CD4-positive, alpha-beta memory T cell (primary cell): Measurements from ENCODE around the gene MCF2L2. TPM values are rescaled to one million over a fixed set of nuclear protein-coding genes. Genes with fewer than 3 reads are reported as not detected.
A peak's percentile ranks its signal among the peaks of the same experiment; 100 is the strongest.

ENCODE experiments used
- CTCF ChIA-PET: fragments of 350-600 bp; sonication (Branson Sonifier 250); formaldehyde crosslinking; loops from one replicate; lab custom pipeline; 2021; ENCODE audit warnings: inconsistent platforms; ENCODE audit not compliant: partially characterized antibody; lab: Charles Lee
- POLR2A ChIA-PET: fragments of 350-600 bp; sonication (Branson Sonifier 250); formaldehyde crosslinking; loops from one replicate; lab custom pipeline; 2021; ENCODE audit not compliant: partially characterized antibody; lab: Charles Lee
- DNase-seq, 5 donors: peaks; one replicate each; pipeline versions ENCODE4 v3.0.0 to v3.0.0-alpha.2; 2020 to 2022; ENCODE audit warnings: mixed read lengths in 1 of 5
- H3K27ac ChIP-seq: one replicate; pipeline ENCODE4 v1.7.0; 2013; ENCODE audit warnings: low read depth, low read length
- H3K27me3 ChIP-seq: 2 replicates; pipeline ENCODE4 v1.7.0; 2013; ENCODE audit warnings: mild to moderate bottlenecking, low read length, moderate library complexity; ENCODE audit not compliant: insufficient read depth
- H3K36me3 ChIP-seq: 2 replicates; pipeline ENCODE4 v1.7.0; 2013; ENCODE audit warnings: mild to moderate bottlenecking, low read length, moderate library complexity; ENCODE audit not compliant: insufficient read depth
- H3K4me1 ChIP-seq: 2 replicates; pipeline ENCODE4 v1.7.0; 2013; ENCODE audit warnings: mild to moderate bottlenecking, low read length, moderate library complexity; ENCODE audit not compliant: insufficient read depth
- H3K4me3 ChIP-seq, 2 donors: one replicate each; pipeline ENCODE4 v1.7.0; 2013; ENCODE audit warnings: low read length in 2 of 2, mild to moderate bottlenecking in 1 of 2
- H3K9me3 ChIP-seq, 2 donors: one replicate each; pipeline ENCODE4 v1.7.0; 2013; ENCODE audit warnings: low read length in 2 of 2, control low read depth in 1 of 2; ENCODE audit not compliant: control insufficient read depth in 1 of 2
- H3K27ac Mint-ChIP-seq, 7 donors: one replicate each; pipeline ENCODE4 v1.8.0; 2020 to 2021; ENCODE audit warnings: mixed read lengths in 7 of 7, mild to moderate bottlenecking in 6 of 7, inconsistent platforms in 3 of 7, moderate library complexity in 3 of 7
- H3K27me3 Mint-ChIP-seq, 2 donors: one replicate each; pipeline ENCODE4 v1.8.0; 2020 to 2021; ENCODE audit warnings: mixed read lengths in 2 of 2
- H3K36me3 Mint-ChIP-seq, 2 donors: one replicate each; pipeline ENCODE4 v1.8.0; 2020 to 2021; ENCODE audit warnings: mixed read lengths in 2 of 2, inconsistent platforms in 1 of 2, mild to moderate bottlenecking in 1 of 2
- H3K4me1 Mint-ChIP-seq, 4 donors: one replicate each; pipeline ENCODE4 v1.8.0; 2020 to 2021; ENCODE audit warnings: mixed read lengths in 4 of 4, mild to moderate bottlenecking in 1 of 4
- H3K4me3 Mint-ChIP-seq, 8 donors: one replicate each; pipeline ENCODE4 v1.8.0; 2020 to 2021; ENCODE audit warnings: mixed read lengths in 8 of 8, mild to moderate bottlenecking in 7 of 8, moderate library complexity in 6 of 8, inconsistent platforms in 3 of 8
- H3K9me3 Mint-ChIP-seq, 8 donors: one replicate each; pipeline ENCODE4 v1.8.0; 2020 to 2021; ENCODE audit warnings: mixed read lengths in 8 of 8, mild to moderate bottlenecking in 5 of 8, inconsistent platforms in 3 of 8, moderate library complexity in 1 of 8
- intact Hi-C: fragments of 100-400 bp; cut with micrococcal nuclease; formaldehyde crosslinking; loops from one replicate; pipeline ENCODE4 v1.15.1; 2023
- polyA plus RNA-seq, 2 donors: library from polyadenylated mRNA; unstranded; fragments of 300-500 nt; fragmentation: Illumina TruSeq; gene quantifications; one replicate each; pipeline ENCODE4 v1.2.3, GENCODE V29; 2021
- total RNA-seq, 2 experiments: library from RNA; stranded (reverse); gene quantifications; one replicate each; pipeline ENCODE4 v1.2.3, GENCODE V29; 2021

MCF2L2 gene
- total and polyA plus RNA-seq, 4 experiments from 2014 or later: 0.37 to 7.3 (median 5.1) TPM

GRCh38 chr3:183252118-183252782, 176.2 kb downstream of the MCF2L2 start:
- ChIA-PET POLR2A (no interaction called here), CTCF (interaction anchor here (1.4 kb wide), 1 partner anchor 515 kb away, joined by 5 read pairs; no protein-coding TSS in a partner anchor)
- intact Hi-C loops: no loop called here
- H3K9me3 ChIP-seq: no peaks in the 10 kb centered on the region
- no peaks in the 10 kb centered on the region for H3K4me1 ChIP-seq
- Mint-ChIP-seq H3K36me3 (peaks cover 0 to 3% of the 10 kb centered on the region in 2 donors), H3K27ac (peak overlapping the region in 1 of 7 donors; percentile 54), H3K4me3 (peak overlapping the region in 7 of 8 donors; percentile 49 to 77 (median 75)), H3K9me3 (peaks cover 0 to 4% (median 0%) of the 10 kb centered on the region in 8 donors), H3K4me1 (peaks cover 5 to 14% (median 9%) of the 10 kb centered on the region in 4 donors), H3K27me3 (peaks cover 20 to 24% of the 10 kb centered on the region in 2 donors)
- no peaks in the 10 kb centered on the region for H3K36me3 ChIP-seq
- no peak overlapping the region for H3K4me3 ChIP-seq
- H3K27ac ChIP-seq: no peak overlapping the region
- H3K27me3 ChIP-seq: no peaks in the 10 kb centered on the region
- no peak for DNase-seq

GRCh38 chr3:183249006-183249718, 179.3 kb downstream of the MCF2L2 start:
- Mint-ChIP-seq H3K9me3 (peaks cover 0 to 4% (median under 1%) of the 10 kb centered on the region in 8 donors), H3K27ac (peak overlapping the region in 1 of 7 donors; percentile 73), H3K4me1 (peaks cover 3 to 6% (median 5%) of the 10 kb centered on the region in 4 donors), H3K27me3 (peaks cover 6 to 7% of the 10 kb centered on the region in 2 donors), H3K36me3 (peaks cover 0 to 14% of the 10 kb centered on the region in 2 donors), H3K4me3 (no peak overlapping the region)
- Histone ChIP-seq H3K27ac (no peak overlapping the region), H3K36me3 (no peaks in the 10 kb centered on the region), H3K9me3 (no peaks in the 10 kb centered on the region), H3K4me3 (no peak overlapping the region), H3K4me1 (no peaks in the 10 kb centered on the region), H3K27me3 (no peaks in the 10 kb centered on the region)
- intact Hi-C loops: no loop called here
- POLR2A ChIA-PET: no interaction called here
- CTCF ChIA-PET: no interaction called here
- no peak for DNase-seq

- Mint-ChIP-seq H3K9me3 (peaks cover 2 to 21% (median 13%) of the 10 kb centered on the region in 8 donors), H3K27me3 (peaks cover 2% of the 10 kb centered on the region in 2 donors), H3K36me3 (peaks cover 6 to 30% of the 10 kb centered on the region in 2 donors), H3K4me3 (no peak overlapping the region), H3K4me1 (no peaks in the 10 kb centered on the region), H3K27ac (no peak overlapping the region)
- Histone ChIP-seq H3K27ac (no peak overlapping the region), H3K36me3 (no peaks in the 10 kb centered on the region), H3K4me1 (no peaks in the 10 kb centered on the region), H3K4me3 (no peak overlapping the region), H3K9me3 (peaks cover 5 to 6% of the 10 kb centered on the region in 2 donors), H3K27me3 (no peaks in the 10 kb centered on the region)
- ChIA-PET POLR2A (no interaction called here), CTCF (no interaction called here)
- intact Hi-C loops: no loop called here
- DNase-seq: no peak
These were observed 181.3 kb downstream of the MCF2L2 start for GRCh38 chr3:183247011-183247589.

GRCh38 chr3:183244981-183245476, 183.4 kb downstream of the MCF2L2 start:
- H3K36me3 Mint-ChIP-seq: peaks cover 15 to 42% of the 10 kb centered on the region in 2 donors
- no peak overlapping the region for H3K4me3 Mint-ChIP-seq
- peaks cover 2 to 3% of the 10 kb centered on the region in 2 donors for H3K27me3 Mint-ChIP-seq
- H3K9me3 ChIP-seq: peaks cover 6% of the 10 kb centered on the region in 2 donors
- POLR2A ChIA-PET: no interaction called here
- H3K4me1 Mint-ChIP-seq: no peaks in the 10 kb centered on the region
- H3K36me3 ChIP-seq: no peaks in the 10 kb centered on the region
- H3K27ac Mint-ChIP-seq: no peak overlapping the region
- intact Hi-C loops: no loop called here
- H3K9me3 Mint-ChIP-seq: peaks cover 2 to 32% (median 22%) of the 10 kb centered on the region in 8 donors
- H3K27ac ChIP-seq: no peak overlapping the region
- H3K4me3 ChIP-seq: no peak overlapping the region
- CTCF ChIA-PET: no interaction called here
- no peak for DNase-seq
- H3K4me1 ChIP-seq: no peaks in the 10 kb centered on the region
- H3K27me3 ChIP-seq: no peaks in the 10 kb centered on the region

GRCh38 chr3:183244219-183244618, 184.2 kb downstream of the MCF2L2 start:
- no peaks in the 10 kb centered on the region for H3K4me1 Mint-ChIP-seq
- Histone ChIP-seq H3K36me3 (no peaks in the 10 kb centered on the region), H3K27ac (no peak overlapping the region), H3K27me3 (no peaks in the 10 kb centered on the region), H3K9me3 (peaks cover 6% of the 10 kb centered on the region in 2 donors), H3K4me3 (no peak overlapping the region), H3K4me1 (no peaks in the 10 kb centered on the region)
- intact Hi-C loops: no loop called here
- H3K27ac Mint-ChIP-seq: no peak overlapping the region
- peaks cover 2 to 32% (median 24%) of the 10 kb centered on the region in 8 donors for H3K9me3 Mint-ChIP-seq
- H3K27me3 Mint-ChIP-seq: peaks cover 2 to 4% of the 10 kb centered on the region in 2 donors
- H3K36me3 Mint-ChIP-seq: peaks cover 15 to 42% of the 10 kb centered on the region in 2 donors
- ChIA-PET POLR2A (no interaction called here), CTCF (no interaction called here)
- no peak overlapping the region for H3K4me3 Mint-ChIP-seq
- no peak for DNase-seq

GRCh38 chr3:183242431-183242830, 186.0 kb downstream of the MCF2L2 start:
- H3K4me3 ChIP-seq: no peak overlapping the region

GRCh38 chr3:183239046-183239445, 189.4 kb downstream of the MCF2L2 start:
- Mint-ChIP-seq H3K27me3 (peaks cover 2 to 4% of the 10 kb centered on the region in 2 donors), H3K36me3 (peaks cover 15 to 28% of the 10 kb centered on the region in 2 donors), H3K27ac (no peak overlapping the region), H3K4me1 (no peaks in the 10 kb centered on the region), H3K9me3 (peaks cover 0 to 27% (median 22%) of the 10 kb centered on the region in 8 donors), H3K4me3 (no peak overlapping the region)
- no peak for DNase-seq
- intact Hi-C loops: no loop called here
- Histone ChIP-seq H3K4me3 (no peak overlapping the region), H3K27ac (no peak overlapping the region), H3K36me3 (no peaks in the 10 kb centered on the region), H3K9me3 (peaks cover 6% of the 10 kb centered on the region in 2 donors), H3K4me1 (no peaks in the 10 kb centered on the region), H3K27me3 (no peaks in the 10 kb centered on the region)
- CTCF ChIA-PET: interaction anchor here (0.7 kb wide), 1 partner anchor 53 kb away, joined by 4 read pairs; no protein-coding TSS in a partner anchor
- POLR2A ChIA-PET: no interaction called here

More at GRCh38 chr3:183242431-183242830, 186.0 kb downstream of the MCF2L2 start:
- intact Hi-C loops: no loop called here
- peaks cover 2 to 4% of the 10 kb centered on the region in 2 donors for H3K27me3 Mint-ChIP-seq
- no peak for DNase-seq
- no peaks in the 10 kb centered on the region for H3K36me3 ChIP-seq
- no peaks in the 10 kb centered on the region for H3K4me1 Mint-ChIP-seq
- H3K9me3 Mint-ChIP-seq: peaks cover 2 to 32% (median 24%) of the 10 kb centered on the region in 8 donors
- peaks cover 15 to 42% of the 10 kb centered on the region in 2 donors for H3K36me3 Mint-ChIP-seq
- no peak overlapping the region for H3K27ac Mint-ChIP-seq
- POLR2A ChIA-PET: no interaction called here
- CTCF ChIA-PET: no interaction called here
- no peak overlapping the region for H3K4me3 Mint-ChIP-seq
- no peak overlapping the region for H3K27ac ChIP-seq
- H3K9me3 ChIP-seq: peaks cover 6% of the 10 kb centered on the region in 2 donors
- no peaks in the 10 kb centered on the region for H3K4me1 ChIP-seq
- no peaks in the 10 kb centered on the region for H3K27me3 ChIP-seq
